DOHH2 (cell line): ENCODE results near the gene MYO18A.

Source experiments
- EZH2phosphoT487 ChIP-seq: fragments of 200-600 bp; sonication (generic); IDR thresholded peaks from 2 replicates; pipeline ENCODE4 v1.6.1; 2017; ENCODE audit warnings: borderline replicate concordance, mild to moderate bottlenecking, antibody characterized with exemption, low read length, moderate library complexity, mixed read lengths
- TF ChIP-seq, protein P1 (sequence below): fragments of 200-600 bp; sonication (generic); IDR thresholded peaks from one replicate; pipeline ENCODE4 v1.5.1; 2014; ENCODE audit warnings: antibody characterized with exemption, mild to moderate bottlenecking, low read depth, low read length; ENCODE audit not compliant: poor library complexity, severe bottlenecking

DNA sequence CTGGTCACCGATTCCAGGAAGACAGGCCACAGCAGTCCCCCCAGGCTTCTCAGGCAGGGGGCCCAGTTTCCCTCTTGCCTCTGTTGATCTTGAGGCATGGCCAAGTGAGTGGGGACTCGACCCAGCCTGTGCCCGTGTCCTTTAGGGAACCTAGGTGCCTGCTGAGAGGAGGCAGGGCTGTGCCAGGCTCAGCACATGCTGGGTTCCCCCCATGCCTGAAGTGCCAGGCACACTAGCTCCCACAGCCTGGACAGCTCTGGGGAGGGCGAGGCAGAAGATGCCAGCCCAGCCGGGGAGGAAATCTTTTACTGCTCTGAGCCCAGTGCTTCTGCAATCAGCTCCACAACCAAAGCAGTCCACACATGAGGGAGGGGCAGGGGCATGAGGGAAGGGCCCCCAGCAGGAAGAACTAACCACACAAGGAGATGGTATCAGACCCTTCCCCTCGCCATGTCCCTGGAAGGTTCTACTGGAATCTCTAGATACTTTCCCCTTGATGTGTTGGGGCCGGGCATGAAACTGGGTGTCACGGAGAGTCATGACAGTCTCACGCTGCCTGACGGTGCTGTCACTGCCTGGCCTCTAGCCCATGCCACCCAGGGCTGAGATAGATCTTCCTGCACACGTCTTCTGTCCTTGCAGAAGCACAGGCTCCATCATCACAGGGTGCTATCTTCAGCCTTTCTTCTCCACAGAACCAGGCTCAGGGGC, 25.5 kb downstream of the MYO18A start:
- TF ChIP-seq, protein P1, sequence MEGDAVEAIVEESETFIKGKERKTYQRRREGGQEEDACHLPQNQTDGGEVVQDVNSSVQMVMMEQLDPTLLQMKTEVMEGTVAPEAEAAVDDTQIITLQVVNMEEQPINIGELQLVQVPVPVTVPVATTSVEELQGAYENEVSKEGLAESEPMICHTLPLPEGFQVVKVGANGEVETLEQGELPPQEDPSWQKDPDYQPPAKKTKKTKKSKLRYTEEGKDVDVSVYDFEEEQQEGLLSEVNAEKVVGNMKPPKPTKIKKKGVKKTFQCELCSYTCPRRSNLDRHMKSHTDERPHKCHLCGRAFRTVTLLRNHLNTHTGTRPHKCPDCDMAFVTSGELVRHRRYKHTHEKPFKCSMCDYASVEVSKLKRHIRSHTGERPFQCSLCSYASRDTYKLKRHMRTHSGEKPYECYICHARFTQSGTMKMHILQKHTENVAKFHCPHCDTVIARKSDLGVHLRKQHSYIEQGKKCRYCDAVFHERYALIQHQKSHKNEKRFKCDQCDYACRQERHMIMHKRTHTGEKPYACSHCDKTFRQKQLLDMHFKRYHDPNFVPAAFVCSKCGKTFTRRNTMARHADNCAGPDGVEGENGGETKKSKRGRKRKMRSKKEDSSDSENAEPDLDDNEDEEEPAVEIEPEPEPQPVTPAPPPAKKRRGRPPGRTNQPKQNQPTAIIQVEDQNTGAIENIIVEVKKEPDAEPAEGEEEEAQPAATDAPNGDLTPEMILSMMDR: no peak
- no peak for TF ChIP-seq EZH2phosphoT487
